Kidney (tissue), 14 donors: Measurements from ENCODE around the gene CLEC2B. TPM values are rescaled to one million over a fixed set of nuclear protein-coding genes. Genes with fewer than 3 reads are reported as not detected.

Source experiments
- DNase-seq, 5 donors: peaks; one replicate each; pipeline ENCODE4 v3.0.0-alpha.2; 2013 to 2020
- FAIRE-seq: peaks from 2 replicates; lab custom pipeline; 2012; peaks lifted over from hg19 to GRCh38; lab: Jason Lieb, UNC
- H3K27ac ChIP-seq, 2 donors: one replicate each; pipeline ENCODE4 v1.7.0; 2013; ENCODE audit warnings: low read depth in 2 of 2, low read length in 2 of 2, inconsistent platforms in 1 of 2
- H3K27me3 ChIP-seq: one replicate; pipeline ENCODE4 v1.7.1; 2013; ENCODE audit warnings: low read length, inconsistent platforms; ENCODE audit not compliant: control insufficient read depth, insufficient read depth
- H3K36me3 ChIP-seq, 3 donors: one replicate each; pipeline versions ENCODE4 v1.7.0 to v1.7.1; 2013; ENCODE audit warnings: low read length in 3 of 3, control low read depth in 1 of 3, inconsistent platforms in 1 of 3; ENCODE audit not compliant: insufficient read depth in 3 of 3, control insufficient read depth in 2 of 3
- H3K4me1 ChIP-seq, 3 donors: one replicate each; pipeline versions ENCODE4 v1.7.0 to v1.7.1; 2013; ENCODE audit warnings: low read length in 3 of 3, inconsistent platforms in 1 of 3, low read depth in 1 of 3; ENCODE audit not compliant: control insufficient read depth in 2 of 3, insufficient read depth in 2 of 3
- H3K4me3 ChIP-seq, 3 donors: one replicate each; pipeline versions ENCODE4 v1.7.0 to v1.8.1; 2013; ENCODE audit warnings: low read length in 3 of 3, control low read depth in 1 of 3, inconsistent platforms in 1 of 3
- H3K9ac ChIP-seq, 3 donors: one replicate each; pipeline versions ENCODE4 v1.7.0 to v1.7.1; 2013; ENCODE audit warnings: low read length in 3 of 3, control low read depth in 1 of 3, inconsistent platforms in 1 of 3
- H3K9me3 ChIP-seq, 3 donors: one replicate each; pipeline versions ENCODE4 v1.7.0 to v1.7.1; 2013; ENCODE audit warnings: low read length in 3 of 3, control low read depth in 1 of 3, inconsistent platforms in 1 of 3; ENCODE audit not compliant: control insufficient read depth in 2 of 3, insufficient read depth in 1 of 3
- intact Hi-C: fragments of 100-400 bp; cut with DNase I; formaldehyde crosslinking; loops from one replicate; pipeline ENCODE4 v1.11.1; 2022
- polyA plus RNA-seq: library from polyadenylated mRNA; stranded (reverse); fragments of 350-450 nt; fragmentation: Illumina TruSeq; extraction: RNeasy Lipid Tissue Mini Kit (QIAGEN cat#74804); gene quantifications from one replicate; pipeline ENCODE4 v1.2.3, GENCODE V29; 2014; ENCODE audit warnings: low read depth, low replicate concordance; ENCODE audit not compliant: insufficient read depth
- total RNA-seq: library from RNA; stranded (reverse); fragmentation: NEBNext Ultra II Directional; extraction: Animal tissue kit (Norgen Biotek cat#: 25700); gene quantifications from one replicate; pipeline ENCODE4 v1.2.1, GENCODE V29; 2021
- TF ChIP-seq, protein P1 (sequence below): IDR thresholded peaks from 3 replicates; pipeline ENCODE4 v1.5.1; 2012; ENCODE audit warnings: mild to moderate bottlenecking, moderate library complexity, borderline replicate concordance; ENCODE audit not compliant: insufficient read depth; ENCODE audit errors: extremely low read depth
- donor health status: control.
- donor health status: control.
- donor health status: control.
- donor health status: control.
- donor health status: control.
- donor health status: DM: yes; HTN: yes; CAD: no.
- donor health status: Normal renal cell carcinoma (clear cell type).

Gene CLEC2B
- total and polyA plus RNA-seq, 2 donors from 2014 or later: 7.0 to 11.8 TPM

DNA sequence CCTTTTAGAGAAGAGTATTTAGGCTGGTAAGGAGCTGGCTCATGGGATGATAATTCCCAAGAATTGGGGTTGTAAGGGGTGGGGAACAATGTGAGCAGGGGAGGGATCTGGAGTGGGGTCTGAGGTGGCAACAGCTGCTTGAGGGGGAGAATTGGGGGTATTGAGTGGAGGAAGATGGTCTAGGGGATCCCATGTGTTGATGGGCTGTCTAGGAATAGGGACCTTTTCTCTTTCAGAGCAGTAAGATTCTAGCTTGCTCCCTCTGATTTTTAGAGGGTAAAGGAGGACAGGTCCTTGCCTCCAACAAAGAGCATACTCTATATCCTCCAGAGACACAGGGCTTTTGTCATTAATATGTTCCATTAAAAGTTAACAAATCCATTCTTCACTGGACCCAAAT is 40.6 kb upstream of the CLEC2B start:
- TF ChIP-seq, protein P1, sequence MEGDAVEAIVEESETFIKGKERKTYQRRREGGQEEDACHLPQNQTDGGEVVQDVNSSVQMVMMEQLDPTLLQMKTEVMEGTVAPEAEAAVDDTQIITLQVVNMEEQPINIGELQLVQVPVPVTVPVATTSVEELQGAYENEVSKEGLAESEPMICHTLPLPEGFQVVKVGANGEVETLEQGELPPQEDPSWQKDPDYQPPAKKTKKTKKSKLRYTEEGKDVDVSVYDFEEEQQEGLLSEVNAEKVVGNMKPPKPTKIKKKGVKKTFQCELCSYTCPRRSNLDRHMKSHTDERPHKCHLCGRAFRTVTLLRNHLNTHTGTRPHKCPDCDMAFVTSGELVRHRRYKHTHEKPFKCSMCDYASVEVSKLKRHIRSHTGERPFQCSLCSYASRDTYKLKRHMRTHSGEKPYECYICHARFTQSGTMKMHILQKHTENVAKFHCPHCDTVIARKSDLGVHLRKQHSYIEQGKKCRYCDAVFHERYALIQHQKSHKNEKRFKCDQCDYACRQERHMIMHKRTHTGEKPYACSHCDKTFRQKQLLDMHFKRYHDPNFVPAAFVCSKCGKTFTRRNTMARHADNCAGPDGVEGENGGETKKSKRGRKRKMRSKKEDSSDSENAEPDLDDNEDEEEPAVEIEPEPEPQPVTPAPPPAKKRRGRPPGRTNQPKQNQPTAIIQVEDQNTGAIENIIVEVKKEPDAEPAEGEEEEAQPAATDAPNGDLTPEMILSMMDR: no peak
- H3K27me3 ChIP-seq: no peaks in the 10 kb centered on the region
- no peaks in the 10 kb centered on the region for H3K36me3 ChIP-seq
- no peak overlapping the region for H3K4me3 ChIP-seq
- peaks cover 0 to 14% (median 0%) of the 10 kb centered on the region in 3 donors for H3K9me3 ChIP-seq
- intact Hi-C loops: no loop called here
- no peak overlapping the region for H3K9ac ChIP-seq
- H3K4me1 ChIP-seq: no peaks in the 10 kb centered on the region
- H3K27ac ChIP-seq: no peak overlapping the region
- DNase-seq: no peak
- FAIRE-seq: no peak

- Histone ChIP-seq H3K27ac (no peak overlapping the region), H3K9ac (no peak overlapping the region), H3K27me3 (no peaks in the 10 kb centered on the region), H3K4me1 (no peaks in the 10 kb centered on the region), H3K4me3 (no peak overlapping the region), H3K9me3 (peaks cover 0 to 14% (median 0%) of the 10 kb centered on the region in 3 donors), H3K36me3 (no peaks in the 10 kb centered on the region)
- DNase-seq: no peak
- intact Hi-C loops: no loop called here
- TF ChIP-seq, protein P1: no peak
- FAIRE-seq: no peak
Measured at GRCh38 chr12:9908350-9908749, 39.2 kb upstream of the CLEC2B start.

DNA sequence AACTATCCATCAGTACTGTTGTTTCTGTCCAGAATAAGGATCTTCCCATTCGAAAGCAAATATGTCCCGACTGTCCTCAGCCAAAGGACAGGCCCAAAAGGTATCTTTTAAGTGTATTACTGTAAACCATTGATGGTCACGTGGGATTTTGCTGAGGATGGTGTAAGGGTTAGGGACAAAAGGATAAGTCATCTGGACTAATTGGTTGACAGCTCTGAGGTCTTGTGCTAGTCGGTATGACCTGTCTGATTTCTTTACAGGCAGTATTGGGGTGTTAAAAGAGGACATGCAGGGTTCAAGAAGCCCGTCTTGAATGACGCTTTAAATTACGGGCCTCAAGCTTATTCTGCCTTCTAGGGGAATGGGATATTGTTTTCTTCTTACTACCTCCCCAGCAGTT is 38.6 kb upstream of the CLEC2B start:
- no peaks in the 10 kb centered on the region for H3K36me3 ChIP-seq
- TF ChIP-seq, protein P1: no peak
- intact Hi-C loops: no loop called here

GRCh38 chr12:9906873-9907272 is 37.7 kb upstream of the CLEC2B start:
- DNase-seq (no peak), FAIRE-seq (no peak)
- Histone ChIP-seq H3K4me1 (no peaks in the 10 kb centered on the region), H3K9me3 (peaks cover 0 to 19% (median 0%) of the 10 kb centered on the region in 3 donors), H3K27ac (no peak overlapping the region), H3K36me3 (no peaks in the 10 kb centered on the region), H3K4me3 (no peak overlapping the region), H3K27me3 (no peaks in the 10 kb centered on the region), H3K9ac (no peak overlapping the region)
- TF ChIP-seq, protein P1: no peak
- intact Hi-C loops: no loop called here

More for the DNA sequence above, 38.6 kb upstream of the CLEC2B start:
- no peak for DNase-seq
- no peak for FAIRE-seq
- Histone ChIP-seq H3K9ac (no peak overlapping the region), H3K27ac (no peak overlapping the region), H3K9me3 (peaks cover 0 to 17% (median 0%) of the 10 kb centered on the region in 3 donors), H3K4me1 (no peaks in the 10 kb centered on the region), H3K4me3 (no peak overlapping the region), H3K27me3 (no peaks in the 10 kb centered on the region)
